Endodermal cell (in vitro differentiated cells): ENCODE measurements around the gene KCNQ1. TPM values are rescaled to one million over a fixed set of nuclear protein-coding genes. Genes with fewer than 3 reads are reported as not detected.
A peak's percentile ranks its signal among the peaks of the same experiment; 100 is the strongest.

Experiments used
- DNase-seq: peaks from one replicate; pipeline ENCODE4 v3.0.0-alpha.2; 2017
- H3K27ac ChIP-seq: 2 replicates; pipeline ENCODE4 v1.5.1; 2013; ENCODE audit warnings: mild to moderate bottlenecking, low read depth, low read length, moderate library complexity
- H3K27me3 ChIP-seq: 2 replicates; pipeline ENCODE4 v1.6.1; 2013; ENCODE audit warnings: mild to moderate bottlenecking, low read length, moderate library complexity; ENCODE audit not compliant: insufficient read depth, control insufficient read depth, poor library complexity, severe bottlenecking
- H3K36me3 ChIP-seq: 2 replicates; pipeline ENCODE4 v1.7.0; 2013; ENCODE audit warnings: mild to moderate bottlenecking, low read length, moderate library complexity; ENCODE audit not compliant: control insufficient read depth, insufficient read depth
- H3K4me1 ChIP-seq: one replicate; pipeline ENCODE4 v1.7.0; 2013; ENCODE audit warnings: low read length; ENCODE audit not compliant: control insufficient read depth, insufficient read depth
- H3K4me3 ChIP-seq: 2 replicates; pipeline ENCODE4 v1.5.1; 2013; ENCODE audit warnings: mild to moderate bottlenecking, low read length, moderate library complexity
- H3K9ac ChIP-seq: 2 replicates; pipeline ENCODE4 v1.6.1; 2013; ENCODE audit warnings: mild to moderate bottlenecking, low read length, moderate library complexity; ENCODE audit not compliant: poor library complexity, severe bottlenecking; ENCODE audit errors: extremely low read depth
- H3K9me3 ChIP-seq: 2 replicates; pipeline ENCODE4 v1.6.1; 2013; ENCODE audit warnings: mild to moderate bottlenecking, low read length, moderate library complexity; ENCODE audit not compliant: control insufficient read depth
- H3K27ac Mint-ChIP-seq: 2 replicates; pipeline ENCODE4 v1.8.0; 2020; ENCODE audit warnings: mixed read lengths
- H3K27me3 Mint-ChIP-seq: 2 replicates; pipeline ENCODE4 v1.8.0; 2021; ENCODE audit warnings: mild to moderate bottlenecking, mixed read lengths; ENCODE audit not compliant: insufficient read depth
- H3K36me3 Mint-ChIP-seq: 2 replicates; pipeline ENCODE4 v1.8.0; 2020; ENCODE audit warnings: low read depth, mixed read lengths
- H3K4me1 Mint-ChIP-seq: 2 replicates; pipeline ENCODE4 v1.8.0; 2020; ENCODE audit warnings: mixed read lengths
- H3K4me3 Mint-ChIP-seq: 2 replicates; pipeline ENCODE4 v1.8.0; 2020; ENCODE audit warnings: mild to moderate bottlenecking, moderate library complexity, mixed read lengths
- H3K9me3 Mint-ChIP-seq: 2 replicates; pipeline ENCODE4 v1.8.0; 2020; ENCODE audit warnings: mild to moderate bottlenecking, mixed read lengths
- WGBS, 2 experiments: methylation state at CpG; one replicate each; pipeline versions ENCODE4 v1.1.5 to v1.1.7; 2013; ENCODE audit warnings: missing lambda C conversion rate in 2 of 2, mixed read lengths in 1 of 2; ENCODE audit not compliant: insufficient coverage in 1 of 2, insufficient read length in 1 of 2; 5-methylcytosine and 5-hydroxymethylcytosine counted together
- total RNA-seq, 2 donors: library from RNA; stranded (reverse); fragmentation: NEBNext Ultra II Directional in 1 of 2; extraction: Animal tissue kit (Norgen Biotek cat#: 25700) in 1 of 2; gene quantifications; 2 replicates in 1 of 2; 3 replicates in 1 of 2; pipeline ENCODE4 v1.2.1, GENCODE V29; 2021
- TF ChIP-seq, protein P1 (sequence below): fragments of 200-600 bp; sonication (generic); conservative IDR thresholded peaks from 2 replicates; pipeline ENCODE4 v1.5.0; 2021; ENCODE audit warnings: antibody characterized with exemption, mild to moderate bottlenecking

Gene KCNQ1
- total RNA-seq, 2 donors from 2014 or later = 1.8 to 3.5 TPM

- TF ChIP-seq, protein P1, sequence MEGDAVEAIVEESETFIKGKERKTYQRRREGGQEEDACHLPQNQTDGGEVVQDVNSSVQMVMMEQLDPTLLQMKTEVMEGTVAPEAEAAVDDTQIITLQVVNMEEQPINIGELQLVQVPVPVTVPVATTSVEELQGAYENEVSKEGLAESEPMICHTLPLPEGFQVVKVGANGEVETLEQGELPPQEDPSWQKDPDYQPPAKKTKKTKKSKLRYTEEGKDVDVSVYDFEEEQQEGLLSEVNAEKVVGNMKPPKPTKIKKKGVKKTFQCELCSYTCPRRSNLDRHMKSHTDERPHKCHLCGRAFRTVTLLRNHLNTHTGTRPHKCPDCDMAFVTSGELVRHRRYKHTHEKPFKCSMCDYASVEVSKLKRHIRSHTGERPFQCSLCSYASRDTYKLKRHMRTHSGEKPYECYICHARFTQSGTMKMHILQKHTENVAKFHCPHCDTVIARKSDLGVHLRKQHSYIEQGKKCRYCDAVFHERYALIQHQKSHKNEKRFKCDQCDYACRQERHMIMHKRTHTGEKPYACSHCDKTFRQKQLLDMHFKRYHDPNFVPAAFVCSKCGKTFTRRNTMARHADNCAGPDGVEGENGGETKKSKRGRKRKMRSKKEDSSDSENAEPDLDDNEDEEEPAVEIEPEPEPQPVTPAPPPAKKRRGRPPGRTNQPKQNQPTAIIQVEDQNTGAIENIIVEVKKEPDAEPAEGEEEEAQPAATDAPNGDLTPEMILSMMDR = no peak
- Histone ChIP-seq H3K9ac (no peak overlapping the region), H3K9me3 (no peaks in the 10 kb centered on the region), H3K36me3 (no peaks in the 10 kb centered on the region), H3K27me3 (peaks cover 30% of the 10 kb centered on the region), H3K4me3 (no peak overlapping the region), H3K27ac (no peak overlapping the region), H3K4me1 (no peaks in the 10 kb centered on the region)
- Mint-ChIP-seq H3K27ac (no peak overlapping the region), H3K4me3 (no peak overlapping the region), H3K4me1 (no peaks in the 10 kb centered on the region), H3K36me3 (no peaks in the 10 kb centered on the region), H3K9me3 (peaks cover 4% of the 10 kb centered on the region), H3K27me3 (peaks cover 47% of the 10 kb centered on the region)
- peak; percentile 30 for DNase-seq
- 88 to 93% methylated on average over 6 to 19 of the region's 20 CpGs for WGBS, 2 experiments
Observed at GRCh38 chr11:2459016-2459725, 14.4 kb downstream of the KCNQ1 start.

DNA sequence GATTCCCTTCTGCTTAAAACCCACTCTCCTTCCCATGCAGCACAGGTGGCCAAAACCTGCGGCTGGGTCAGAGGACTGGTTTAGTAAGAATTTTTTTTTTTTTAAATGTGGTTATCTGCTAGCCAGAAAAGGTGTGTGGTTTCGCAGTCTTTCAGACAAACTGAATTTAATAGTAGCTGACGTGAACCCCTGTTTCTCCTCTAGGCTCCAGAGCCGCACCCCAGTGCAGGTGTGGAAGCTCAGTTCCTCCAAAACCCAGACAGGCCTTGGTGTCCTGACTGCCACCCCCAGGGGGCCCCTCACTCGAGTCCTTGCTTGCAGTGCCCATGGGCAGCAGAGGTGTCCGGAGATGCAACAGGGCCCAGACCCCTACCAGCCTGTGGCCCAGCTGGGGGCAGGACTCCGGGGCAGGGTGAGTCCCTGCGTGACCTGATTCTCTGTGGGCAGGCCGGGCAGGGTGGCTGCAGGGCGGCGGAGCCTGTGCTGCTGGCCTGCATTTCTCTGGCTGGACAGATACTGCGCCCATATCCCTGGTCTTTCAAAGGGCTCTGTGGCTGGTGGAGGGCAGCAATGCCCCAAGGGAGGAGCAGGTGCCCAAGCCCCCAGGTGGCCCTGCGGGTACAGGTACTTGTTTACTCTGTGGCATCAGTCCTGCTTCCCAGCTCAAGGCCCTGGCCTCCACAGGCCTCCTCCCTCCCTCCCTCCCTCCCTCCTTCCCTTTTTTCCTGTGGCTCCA lies 15.2 kb downstream of the KCNQ1 start:
- WGBS, 2 experiments = 90 to 91% methylated on average over 10 to 13 of the region's 13 CpGs
- peaks cover 42% of the 10 kb centered on the region for H3K27me3 Mint-ChIP-seq
- Histone ChIP-seq H3K4me1 (no peaks in the 10 kb centered on the region), H3K9me3 (no peaks in the 10 kb centered on the region), H3K9ac (no peak overlapping the region), H3K4me3 (no peak overlapping the region), H3K27me3 (peaks cover 22% of the 10 kb centered on the region), H3K27ac (no peak overlapping the region), H3K36me3 (no peaks in the 10 kb centered on the region)
- H3K9me3 Mint-ChIP-seq = peaks cover 4% of the 10 kb centered on the region
- no peak overlapping the region for H3K27ac Mint-ChIP-seq
- no peak for DNase-seq
- H3K4me1 Mint-ChIP-seq = no peaks in the 10 kb centered on the region
- TF ChIP-seq, protein P1 = peak; percentile 25
- H3K36me3 Mint-ChIP-seq = no peaks in the 10 kb centered on the region
- no peak overlapping the region for H3K4me3 Mint-ChIP-seq

GRCh38 chr11:2460540-2461252 lies 15.9 kb downstream of the KCNQ1 start:
- Mint-ChIP-seq H3K27me3 (peaks cover 35% of the 10 kb centered on the region), H3K36me3 (no peaks in the 10 kb centered on the region)
- WGBS, 2 experiments = 89% methylated on average over 9 to 15 of the region's 15 CpGs

More at GRCh38 chr11:2460540-2461252, 15.9 kb downstream of the KCNQ1 start:
- H3K9me3 ChIP-seq = no peaks in the 10 kb centered on the region
- no peaks in the 10 kb centered on the region for H3K4me1 Mint-ChIP-seq
- no peaks in the 10 kb centered on the region for H3K4me1 ChIP-seq
- H3K9ac ChIP-seq = no peak overlapping the region
- H3K4me3 Mint-ChIP-seq = no peak overlapping the region
- H3K4me3 ChIP-seq = no peak overlapping the region
- H3K9me3 Mint-ChIP-seq = no peaks in the 10 kb centered on the region
- no peak overlapping the region for H3K27ac ChIP-seq
- DNase-seq = no peak
- no peaks in the 10 kb centered on the region for H3K36me3 ChIP-seq
- peaks cover 21% of the 10 kb centered on the region for H3K27me3 ChIP-seq
- TF ChIP-seq, protein P1 = no peak
- H3K27ac Mint-ChIP-seq = no peak overlapping the region
